ENCODE results near the gene MTARC1. TPM values are rescaled to one million over a fixed set of nuclear protein-coding genes. Genes with fewer than 3 reads are reported as not detected.
A peak's percentile ranks its signal among the peaks of the same experiment; 100 is the strongest.

The MTARC1 gene
- total RNA-seq, 2 experiments from 2014 or later, result not detected

DNA sequence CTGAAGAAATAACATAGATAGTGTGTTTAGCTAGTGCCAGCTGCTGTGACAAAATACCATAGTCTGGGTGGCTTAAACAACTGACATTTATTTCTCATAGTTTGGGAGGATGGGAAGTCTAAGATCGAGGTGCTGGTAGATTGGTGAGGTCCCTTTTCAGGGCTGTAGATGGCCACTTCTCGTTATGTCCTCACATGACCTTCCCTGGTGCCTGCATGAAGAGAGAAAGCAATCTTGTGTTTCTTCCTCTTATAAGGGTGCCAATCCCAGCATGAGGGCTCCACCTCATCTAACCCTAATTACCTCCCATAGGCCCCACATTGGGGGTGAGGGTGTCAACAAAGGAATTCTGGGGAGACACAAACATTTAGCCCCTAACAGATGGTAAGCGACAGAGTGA is 29.3 kb upstream of the MTARC1 start:
- no peaks in the 10 kb centered on the region for H3K9me3 Mint-ChIP-seq
- no peak overlapping the region for H3K27ac Mint-ChIP-seq
- no peaks in the 10 kb centered on the region for H3K4me1 Mint-ChIP-seq
- no peak for ATAC-seq (ENCODE audit: low read depth)
- POLR2A ChIA-PET, result no interaction called here
- no peaks in the 10 kb centered on the region for H3K36me3 Mint-ChIP-seq
- H3K4me3 Mint-ChIP-seq, result no peak overlapping the region
- peaks cover 3% of the 10 kb centered on the region for H3K27me3 Mint-ChIP-seq
- DNase-seq, result no peak

- POLR2A ChIA-PET, result no interaction called here
- no peak overlapping the region for H3K27ac Mint-ChIP-seq
Measured at GRCh38 chr1:220759147-220759546, 27.6 kb upstream of the MTARC1 start.

DNA sequence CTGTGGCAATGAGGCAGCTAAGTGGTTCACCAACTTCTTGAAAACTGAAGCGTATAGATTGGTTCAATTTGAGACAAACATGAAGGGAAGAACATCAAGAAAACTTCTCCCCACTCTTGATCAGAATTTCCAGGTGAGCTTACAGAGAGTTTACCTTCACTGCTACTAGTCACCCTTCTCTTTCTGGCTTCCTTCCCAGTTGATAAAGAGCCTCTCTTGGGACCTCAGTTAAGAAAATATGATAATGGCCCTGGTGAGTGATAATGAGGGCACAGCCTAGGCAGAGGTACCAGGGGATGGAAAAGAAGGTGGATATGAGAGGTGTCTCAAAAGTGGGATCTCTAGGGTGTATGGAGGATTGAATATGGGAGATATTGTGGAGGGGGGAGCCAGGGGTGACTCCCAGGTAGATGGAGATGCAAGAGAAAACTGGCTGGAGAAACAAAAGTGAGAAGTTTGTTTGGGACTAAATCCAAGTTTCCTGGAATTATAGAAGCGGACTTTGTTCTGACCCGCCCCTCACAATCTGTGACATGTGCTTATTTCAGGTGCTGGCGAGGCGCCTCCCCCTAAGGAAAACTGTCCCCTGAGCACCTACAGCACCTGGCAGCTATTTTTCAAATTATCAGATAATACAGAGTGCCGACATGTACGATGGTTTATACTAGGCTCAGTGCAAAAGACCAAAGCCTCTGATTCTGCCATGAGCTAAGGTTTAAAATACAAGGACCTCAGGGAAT is 24.9 kb upstream of the MTARC1 start:
- Mint-ChIP-seq H3K4me3 (no peak overlapping the region), H3K27me3 (peaks cover 3% of the 10 kb centered on the region), H3K36me3 (no peaks in the 10 kb centered on the region), H3K27ac (no peak overlapping the region), H3K4me1 (no peaks in the 10 kb centered on the region), H3K9me3 (no peaks in the 10 kb centered on the region)
- DNase-seq (no peak), ATAC-seq (ENCODE audit: low read depth) (no peak)
- POLR2A ChIA-PET, result no interaction called here

More at GRCh38 chr1:220759147-220759546, 27.6 kb upstream of the MTARC1 start:
- Mint-ChIP-seq H3K36me3 (no peaks in the 10 kb centered on the region), H3K4me1 (no peaks in the 10 kb centered on the region), H3K27me3 (peaks cover 3% of the 10 kb centered on the region), H3K4me3 (no peak overlapping the region), H3K9me3 (no peaks in the 10 kb centered on the region)
- ATAC-seq (ENCODE audit: low read depth) (no peak), DNase-seq (no peak)

- H3K4me1 Mint-ChIP-seq, result no peaks in the 10 kb centered on the region
- peaks cover 3% of the 10 kb centered on the region for H3K27me3 Mint-ChIP-seq
- ATAC-seq (ENCODE audit: low read depth) (no peak), DNase-seq (no peak)
- H3K9me3 Mint-ChIP-seq, result no peaks in the 10 kb centered on the region
- no peak overlapping the region for H3K4me3 Mint-ChIP-seq
- H3K27ac Mint-ChIP-seq, result no peak overlapping the region
- no peaks in the 10 kb centered on the region for H3K36me3 Mint-ChIP-seq
- POLR2A ChIA-PET, result no interaction called here
Measured at GRCh38 chr1:220764757-220765156, 22.0 kb upstream of the MTARC1 start.

DNA sequence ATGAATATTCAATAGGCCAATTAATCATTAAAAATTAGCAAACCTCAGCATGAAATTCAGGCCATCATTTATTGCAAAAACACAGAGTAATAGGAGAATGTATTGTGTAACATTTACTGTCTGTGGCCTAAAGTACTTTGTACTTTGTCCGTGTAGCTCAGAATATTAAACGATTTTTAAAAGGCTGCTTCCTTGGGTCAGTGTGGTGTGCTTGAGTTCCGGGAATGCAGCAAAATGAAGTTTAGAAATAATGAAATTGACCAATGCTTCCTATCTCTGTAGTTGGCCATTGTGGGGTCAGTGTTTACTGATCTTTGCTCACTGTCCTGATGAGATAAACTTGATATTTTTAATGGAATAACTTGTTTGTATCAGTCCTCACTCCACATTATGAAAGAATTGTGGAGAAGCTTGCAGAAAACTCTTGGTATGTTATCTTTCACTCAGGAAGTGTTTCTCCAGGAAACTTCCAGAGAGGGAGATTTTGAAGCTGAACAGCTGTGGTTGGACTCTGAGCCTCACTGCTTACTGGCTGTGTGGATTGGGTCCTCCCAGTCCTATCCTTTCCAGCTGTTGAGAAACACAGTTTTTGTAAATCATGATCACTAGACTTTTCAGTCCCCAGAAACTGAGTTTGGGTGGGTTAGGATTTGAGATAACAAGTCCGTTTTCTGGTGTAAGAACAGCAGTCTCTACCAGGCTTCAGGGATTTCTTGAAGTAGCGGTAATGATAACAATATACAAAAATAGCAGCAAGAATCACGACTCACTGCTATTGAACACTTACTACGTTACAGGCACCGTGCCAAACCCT is 19.2 kb upstream of the MTARC1 start:
- Mint-ChIP-seq H3K4me1 (no peaks in the 10 kb centered on the region), H3K4me3 (no peak overlapping the region), H3K27me3 (peaks cover 3% of the 10 kb centered on the region), H3K36me3 (no peaks in the 10 kb centered on the region), H3K9me3 (no peaks in the 10 kb centered on the region), H3K27ac (no peak overlapping the region)
- DNase-seq (no peak), ATAC-seq (ENCODE audit: low read depth) (no peak)
- POLR2A ChIA-PET, result no interaction called here

- ATAC-seq (ENCODE audit: low read depth) (no peak), DNase-seq (no peak)
- peaks cover 3% of the 10 kb centered on the region for H3K27me3 Mint-ChIP-seq
- H3K27ac Mint-ChIP-seq, result no peak overlapping the region
- H3K4me1 Mint-ChIP-seq, result no peaks in the 10 kb centered on the region
- no peaks in the 10 kb centered on the region for H3K9me3 Mint-ChIP-seq
- no peak overlapping the region for H3K4me3 Mint-ChIP-seq
- POLR2A ChIA-PET, result no interaction called here
- H3K36me3 Mint-ChIP-seq, result no peaks in the 10 kb centered on the region
Measured at GRCh38 chr1:220768126-220768601, 18.5 kb upstream of the MTARC1 start.

GRCh38 chr1:220769205-220769604 is 17.5 kb upstream of the MTARC1 start:
- no peak for DNase-seq
- POLR2A ChIA-PET, result no interaction called here
- ATAC-seq (ENCODE audit: low read depth), result no peak
- Mint-ChIP-seq H3K9me3 (no peaks in the 10 kb centered on the region), H3K27ac (no peak overlapping the region), H3K27me3 (peaks cover 3% of the 10 kb centered on the region), H3K36me3 (no peaks in the 10 kb centered on the region), H3K4me1 (no peaks in the 10 kb centered on the region), H3K4me3 (no peak overlapping the region)

- H3K9me3 Mint-ChIP-seq, result no peaks in the 10 kb centered on the region
- no peak overlapping the region for H3K27ac Mint-ChIP-seq
- POLR2A ChIA-PET, result no interaction called here
- H3K4me1 Mint-ChIP-seq, result no peaks in the 10 kb centered on the region
- ATAC-seq (ENCODE audit: low read depth) (no peak), DNase-seq (no peak)
- no peak overlapping the region for H3K4me3 Mint-ChIP-seq
- no peaks in the 10 kb centered on the region for H3K36me3 Mint-ChIP-seq
- no peaks in the 10 kb centered on the region for H3K27me3 Mint-ChIP-seq
Measured at GRCh38 chr1:220770245-220770913, 16.3 kb upstream of the MTARC1 start.

DNA sequence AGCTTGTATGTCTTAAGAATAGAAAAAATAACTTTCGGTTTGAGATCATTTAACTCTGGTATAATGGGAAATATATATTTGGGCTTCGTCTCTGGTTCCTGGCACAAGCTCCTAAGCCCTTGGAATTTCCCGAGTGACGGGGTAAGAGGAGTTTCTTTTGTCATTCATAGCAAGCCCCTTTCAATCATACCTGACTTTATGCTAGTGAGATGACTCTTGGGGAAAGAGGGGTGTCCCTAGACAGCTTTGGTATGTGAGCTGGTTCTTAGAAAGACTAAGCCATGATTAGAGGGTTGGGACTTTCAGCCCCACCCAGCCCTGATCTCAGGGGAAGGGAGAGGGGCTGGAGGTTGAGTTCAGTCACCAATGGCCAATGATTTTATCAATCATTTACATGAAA is 13.9 kb upstream of the MTARC1 start:
- Mint-ChIP-seq H3K4me3 (no peak overlapping the region), H3K9me3 (no peaks in the 10 kb centered on the region)

GRCh38 chr1:220775240-220775853 is 11.4 kb upstream of the MTARC1 start:
- Mint-ChIP-seq H3K4me3 (no peak overlapping the region), H3K9me3 (no peaks in the 10 kb centered on the region), H3K27me3 (peaks cover 2% of the 10 kb centered on the region), H3K27ac (no peak overlapping the region), H3K36me3 (no peaks in the 10 kb centered on the region), H3K4me1 (no peaks in the 10 kb centered on the region)
- DNase-seq, result peak; percentile 42
- POLR2A ChIA-PET, result no interaction called here
- ATAC-seq (ENCODE audit: low read depth), result no peak

More for the DNA sequence above, 13.9 kb upstream of the MTARC1 start:
- no peaks in the 10 kb centered on the region for H3K36me3 Mint-ChIP-seq
- no peak overlapping the region for H3K27ac Mint-ChIP-seq
- no peaks in the 10 kb centered on the region for H3K27me3 Mint-ChIP-seq
- no peaks in the 10 kb centered on the region for H3K4me1 Mint-ChIP-seq
- ATAC-seq (ENCODE audit: low read depth), result no peak
- POLR2A ChIA-PET, result no interaction called here
- DNase-seq, result no peak

- H3K27me3 Mint-ChIP-seq, result peaks cover 6% of the 10 kb centered on the region
- no peak for DNase-seq
- no peaks in the 10 kb centered on the region for H3K4me1 Mint-ChIP-seq
- ATAC-seq (ENCODE audit: low read depth), result no peak
- H3K4me3 Mint-ChIP-seq, result no peak overlapping the region
- POLR2A ChIA-PET, result no interaction called here
- H3K27ac Mint-ChIP-seq, result no peak overlapping the region
- H3K36me3 Mint-ChIP-seq, result no peaks in the 10 kb centered on the region
- no peaks in the 10 kb centered on the region for H3K9me3 Mint-ChIP-seq
Measured at GRCh38 chr1:220776254-220776653, 10.5 kb upstream of the MTARC1 start.

DNA sequence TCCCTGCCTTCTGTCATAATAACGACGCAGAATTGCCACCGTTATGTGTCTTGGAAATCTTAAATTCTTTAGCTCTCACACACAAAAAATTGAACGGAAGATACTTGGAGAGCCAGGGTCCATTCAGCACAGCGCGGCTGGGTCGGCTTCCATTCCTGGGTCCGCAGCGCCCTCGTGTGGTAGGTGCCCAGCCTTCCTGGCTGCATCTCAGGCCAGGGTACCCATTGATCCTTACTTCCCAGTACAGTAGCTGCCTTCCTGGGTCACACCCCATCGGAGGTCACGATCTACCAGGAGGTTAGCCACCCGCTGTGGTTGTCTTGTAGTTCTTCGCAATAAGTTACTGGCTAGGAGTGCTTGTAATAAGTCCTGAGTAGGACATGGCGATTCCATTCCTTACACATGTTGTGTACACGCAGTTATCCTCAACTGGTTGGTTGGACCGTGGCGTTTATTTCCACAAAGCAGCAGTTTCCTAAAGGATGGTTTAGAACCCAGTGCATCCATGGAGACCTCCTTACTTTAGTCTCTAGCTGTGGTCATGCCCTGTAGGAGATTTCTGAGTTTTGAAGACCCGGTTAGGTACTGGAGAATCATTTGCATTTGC is 9.9 kb upstream of the MTARC1 start:
- ATAC-seq (ENCODE audit: low read depth), result peak; percentile 85
- POLR2A ChIA-PET, result interaction anchor here (0.6 kb wide), 1 partner anchor 330 kb away, joined by 3 read pairs; no protein-coding TSS in a partner anchor
- H3K4me3 Mint-ChIP-seq, result no peak overlapping the region
- peak; percentile 76 for DNase-seq
- H3K27ac Mint-ChIP-seq, result no peak overlapping the region
- H3K9me3 Mint-ChIP-seq, result no peaks in the 10 kb centered on the region
- H3K4me1 Mint-ChIP-seq, result no peaks in the 10 kb centered on the region
- peaks cover 8% of the 10 kb centered on the region for H3K27me3 Mint-ChIP-seq
- no peaks in the 10 kb centered on the region for H3K36me3 Mint-ChIP-seq

DNA sequence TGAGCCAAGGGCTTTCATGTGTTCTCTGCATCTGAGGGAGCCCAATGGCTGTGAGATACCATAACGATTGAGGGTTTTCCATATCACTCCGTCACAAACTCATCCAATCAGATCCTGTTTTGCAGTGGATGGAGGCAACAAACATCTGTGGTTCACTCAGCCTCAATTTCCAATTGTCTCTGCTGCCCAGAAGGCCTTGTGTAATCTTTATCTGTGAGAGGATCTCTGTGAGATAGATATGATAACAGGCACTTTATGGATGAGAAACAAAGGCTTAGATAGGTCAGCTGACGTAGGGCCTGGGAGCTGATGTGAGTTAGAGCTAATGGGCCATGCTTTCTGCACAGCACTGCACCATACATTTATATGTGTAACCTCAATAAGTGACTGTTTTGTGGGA is 3.3 kb upstream of the MTARC1 start:
- no peaks in the 10 kb centered on the region for H3K9me3 Mint-ChIP-seq
- H3K36me3 Mint-ChIP-seq, result no peaks in the 10 kb centered on the region
- POLR2A ChIA-PET, result no interaction called here
- no peak overlapping the region for H3K27ac Mint-ChIP-seq
- ATAC-seq (ENCODE audit: low read depth), result no peak
- no peaks in the 10 kb centered on the region for H3K4me1 Mint-ChIP-seq
- no peak overlapping the region for H3K4me3 Mint-ChIP-seq
- H3K27me3 Mint-ChIP-seq, result peaks cover 57% of the 10 kb centered on the region
- DNase-seq, result no peak
